ENCODE data around the gene FTO.

- no peak for TF ChIP-seq CTCF (IDR thresholded peaks at IDR 0.05 in 4 of 5, conservative IDR thresholded peaks at IDR 0.05 in 1 of 5)
- TF ChIP-seq POLR2A (IDR thresholded peaks at IDR 0.05): no peak
Measured at GRCh38 chr16:53690771-53691170, 13.2 kb upstream of the FTO start.

Measured in gastrocnemius medialis (tissue), 4 donors.